GM19025 (cell line): ENCODE measurements around the gene PCDHGC5.

ENCODE experiments used
- ATAC-seq: cut with Tn5 transposase; IDR thresholded peaks from one replicate; pipeline ENCODE4 v1.9.1; 2021; ENCODE audit warnings: mild to moderate bottlenecking, low read depth, moderate library complexity; ENCODE audit not compliant: unreplicated experiment

PCDHGC5 gene

GRCh38 chr5:141488591-141489561, at the start of gene PCDHGC5:
TSS of gene PCDHGC5 (plus strand) at chr5:141489081. CDS start at chr5:141489241, 160 bp downstream.
- ATAC-seq, result no peak

GRCh38 chr5:141439411-141440141, 49.3 kb upstream of the PCDHGC5 start:
- no peak for ATAC-seq

- ATAC-seq, result no peak
Measured at GRCh38 chr5:141440341-141440740, 48.5 kb upstream of the PCDHGC5 start.

GRCh38 chr5:141441571-141442170, 47.2 kb upstream of the PCDHGC5 start:
- no peak for ATAC-seq

- ATAC-seq, result no peak
Measured at GRCh38 chr5:141465351-141465750, 23.5 kb upstream of the PCDHGC5 start.

GRCh38 chr5:141475625-141476131, 13.2 kb upstream of the PCDHGC5 start, which contains the start of gene PCDHGC3:
TSS of gene PCDHGC3 (plus strand) at chr5:141475966. CDS start at chr5:141476117, 151 bp downstream.
- peak; percentile 97 for ATAC-seq

- peak; percentile 19 for ATAC-seq
Measured at GRCh38 chr5:141476132-141476911, 12.6 kb upstream of the PCDHGC5 start.

- ATAC-seq, result no peak
Measured at GRCh38 chr5:141477044-141477575, 11.8 kb upstream of the PCDHGC5 start.

- no peak for ATAC-seq
Measured at GRCh38 chr5:141477815-141478214, 11.1 kb upstream of the PCDHGC5 start.

- no peak for ATAC-seq
Measured at GRCh38 chr5:141478321-141478945, 10.4 kb upstream of the PCDHGC5 start.

- no peak for ATAC-seq
Measured at GRCh38 chr5:141479776-141480175, 9.1 kb upstream of the PCDHGC5 start.

- no peak for ATAC-seq
Measured at GRCh38 chr5:141483902-141484301, 5.0 kb upstream of the PCDHGC5 start.

- no peak for ATAC-seq
Measured at GRCh38 chr5:141484310-141484640, 4.6 kb upstream of the PCDHGC5 start.

- ATAC-seq, result no peak
Measured at GRCh38 chr5:141484641-141485311, 4.1 kb upstream of the PCDHGC5 start, which contains the start of gene PCDHGC4. TSS of gene PCDHGC4 (plus strand) at chr5:141485030. CDS start at chr5:141485174, 144 bp downstream.

GRCh38 chr5:141485321-141486055, 3.4 kb upstream of the PCDHGC5 start:
- no peak for ATAC-seq

- ATAC-seq, result no peak
Measured at GRCh38 chr5:141486091-141486490, 2.8 kb upstream of the PCDHGC5 start.

- no peak for ATAC-seq
Measured at GRCh38 chr5:141487131-141487530, 1.8 kb upstream of the PCDHGC5 start.

GRCh38 chr5:141489841-141490240, 960 bp downstream of the PCDHGC5 start:
- no peak for ATAC-seq
